ENCODE results near the gene KRT6B.
"Not testable (repeated sequence)": the region's sequence is repeated elsewhere in the genome, so short reads cannot be mapped to it uniquely, and the experiment has no call there.

The KRT6B gene

DNA sequence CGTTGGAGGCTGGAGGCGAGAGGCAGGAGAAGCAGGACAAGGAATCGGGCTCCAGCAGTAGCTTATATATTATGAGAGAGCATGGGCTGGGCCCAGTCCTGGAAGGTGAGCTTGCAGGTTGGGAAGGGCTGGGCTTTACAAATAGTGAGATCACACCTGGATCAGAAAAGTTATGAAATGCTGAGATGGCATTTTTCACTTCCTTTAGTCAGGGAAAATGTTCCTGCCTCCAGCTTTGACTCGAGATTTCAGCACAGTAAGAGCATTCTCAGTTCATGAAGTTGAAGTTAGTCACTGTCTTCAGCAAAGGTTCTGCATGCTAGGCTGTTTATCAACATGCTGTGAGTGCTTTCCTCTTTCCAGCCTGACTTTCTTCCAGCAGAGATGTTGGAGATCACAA is 21.8 kb upstream of the KRT6B start, which contains the start of gene KRT6C:
KRT6C (minus strand) TSS at position 38 of the 400 bp plus-strand sequence. CDS start 68 bp downstream, outside the sequence.
- no peak for DNase-seq (ENCODE audit: low read depth in 4 of 4, low spot score in 1 of 4)

DNA sequence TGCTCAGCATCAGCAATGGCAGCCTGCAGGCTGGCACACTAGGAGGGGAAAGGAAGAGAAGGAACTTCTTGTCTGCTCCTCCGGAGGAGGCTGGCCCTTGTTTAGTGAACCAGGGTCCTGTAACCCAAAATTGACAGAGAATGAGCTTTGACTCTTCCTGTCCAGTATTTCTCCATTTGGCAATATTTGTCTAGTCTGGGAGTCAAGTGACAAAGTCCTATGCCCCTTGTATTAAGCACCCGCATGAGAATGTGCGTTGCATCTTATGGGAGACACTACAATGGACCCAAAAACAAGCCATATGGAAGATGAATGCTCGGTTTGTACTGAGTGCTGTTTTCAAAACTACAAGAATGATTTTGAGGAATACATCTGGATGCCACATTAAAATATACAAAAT is 17.9 kb upstream of the KRT6B start:
- DNase-seq (ENCODE audit: low read depth in 4 of 4, low spot score in 1 of 4) = no peak

DNA sequence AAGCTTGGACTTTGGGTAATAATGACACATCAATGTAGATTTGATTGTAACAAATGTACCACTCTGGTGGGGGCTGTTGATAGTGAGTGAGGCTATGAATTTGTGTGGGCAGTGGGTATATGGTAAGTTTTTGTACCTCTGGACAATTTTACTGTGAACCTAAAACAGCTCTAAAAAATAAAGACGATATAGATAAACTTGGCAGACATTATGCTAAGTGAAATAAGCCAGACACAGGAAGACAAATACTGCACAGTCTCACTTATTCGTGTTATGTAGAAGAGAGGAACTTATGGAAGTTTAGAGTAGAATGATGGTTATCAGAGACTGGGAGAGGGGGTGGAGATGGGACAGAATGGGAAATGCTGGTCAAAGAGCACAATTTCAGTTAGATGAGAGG is 13.0 kb upstream of the KRT6B start:
- no peak for DNase-seq (ENCODE audit: low read depth in 4 of 4, low spot score in 1 of 4)

DNA sequence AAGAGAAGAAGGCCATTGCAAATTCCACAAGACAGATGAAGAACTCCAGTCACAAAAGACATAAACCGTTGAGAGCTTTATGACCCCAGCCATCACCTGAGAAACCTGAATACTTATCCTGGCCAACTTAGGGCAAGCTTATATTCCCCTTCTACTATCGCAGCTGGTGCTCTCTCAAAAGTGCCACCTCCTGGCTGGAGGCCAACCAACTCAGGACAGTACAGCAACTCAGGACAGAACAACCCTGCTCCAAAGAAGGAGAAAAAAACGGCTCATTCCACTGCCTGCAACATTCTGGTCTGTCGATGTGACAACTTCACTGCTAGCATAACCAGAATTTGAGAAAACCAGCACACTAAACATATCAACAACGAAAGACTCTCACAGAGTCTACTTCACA is 9.7 kb upstream of the KRT6B start:
- no peak for DNase-seq (ENCODE audit: low read depth in 4 of 4, low spot score in 1 of 4)

DNA sequence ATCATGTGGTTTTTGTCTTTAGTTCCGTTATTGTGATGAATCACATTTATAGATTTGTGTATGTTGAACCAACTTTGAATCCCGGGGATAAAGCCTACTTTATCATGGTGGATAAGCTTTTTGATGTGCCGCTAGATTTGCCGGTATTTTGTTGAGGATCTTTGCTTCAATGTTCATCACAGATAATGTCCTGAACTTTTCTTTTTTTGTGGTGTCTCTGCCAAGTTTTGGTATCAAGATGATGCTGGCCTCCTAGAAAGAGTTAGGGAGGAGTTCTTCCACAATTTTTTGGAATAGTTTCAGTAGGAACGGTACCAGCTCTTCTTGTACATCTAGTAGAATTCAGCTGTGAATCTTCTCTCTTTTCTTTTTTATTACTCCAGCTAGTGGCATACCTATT is 6.9 kb upstream of the KRT6B start:
- DNase-seq (ENCODE audit: low read depth in 4 of 4, low spot score in 1 of 4) = no peak

DNA sequence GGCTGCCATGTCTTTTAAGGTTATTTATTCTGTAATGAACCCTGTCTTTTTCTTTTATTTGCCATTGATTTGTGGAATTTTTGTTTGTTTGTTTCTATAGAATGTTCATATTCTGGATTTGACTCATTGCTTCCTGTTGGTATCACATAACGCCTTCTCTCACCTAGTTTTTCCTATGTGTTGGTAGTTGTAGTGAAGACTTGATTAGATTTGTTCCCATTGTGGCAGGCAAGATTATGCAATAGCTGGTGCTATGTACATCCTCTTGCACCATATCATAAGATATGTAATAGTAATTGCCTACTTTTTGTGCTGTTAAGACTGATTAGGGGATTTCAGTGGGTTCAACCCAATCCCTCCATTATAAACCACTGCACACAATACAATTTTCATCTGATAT is 3.9 kb upstream of the KRT6B start:
- no peak for DNase-seq (ENCODE audit: low read depth in 4 of 4, low spot score in 1 of 4)

DNA sequence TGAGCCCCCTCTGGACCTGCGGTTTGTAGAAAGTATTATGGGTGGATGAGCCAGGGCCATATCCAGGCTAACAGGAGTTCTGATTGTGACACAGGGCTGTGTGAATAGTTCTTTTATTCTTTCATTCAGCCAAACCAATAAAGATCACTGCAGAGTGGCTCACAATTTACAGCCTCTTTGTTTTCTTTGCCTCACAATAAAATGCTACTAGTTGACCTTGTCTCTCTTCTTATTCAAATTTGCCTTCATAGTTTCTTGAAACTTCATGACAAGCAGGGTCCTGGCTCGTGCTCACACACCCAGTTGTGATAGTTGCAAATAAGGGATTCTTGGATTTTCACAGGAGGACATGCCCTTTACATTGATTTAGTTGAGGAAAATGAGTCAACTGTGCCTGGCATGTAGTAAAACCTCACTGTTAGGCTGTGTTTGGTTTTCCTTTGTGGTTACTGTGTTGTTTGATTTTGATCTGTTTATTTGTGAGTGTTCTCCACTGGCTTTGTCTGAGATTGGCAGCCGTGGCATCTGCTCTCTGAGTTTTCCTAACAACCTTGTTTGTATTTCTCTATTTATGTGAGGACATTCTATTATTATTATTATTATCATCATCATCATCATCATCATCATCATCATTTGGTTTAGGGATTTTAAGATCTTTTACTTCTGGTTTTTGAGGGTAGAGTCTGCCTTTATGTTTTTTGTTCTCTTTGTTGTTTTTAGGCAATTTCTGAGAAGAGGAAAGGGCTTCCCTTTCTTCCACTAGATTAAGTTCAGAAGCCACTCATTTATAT is 2.7 kb upstream of the KRT6B start:
- no peak for DNase-seq (ENCODE audit: low read depth in 4 of 4, low spot score in 1 of 4)

DNA sequence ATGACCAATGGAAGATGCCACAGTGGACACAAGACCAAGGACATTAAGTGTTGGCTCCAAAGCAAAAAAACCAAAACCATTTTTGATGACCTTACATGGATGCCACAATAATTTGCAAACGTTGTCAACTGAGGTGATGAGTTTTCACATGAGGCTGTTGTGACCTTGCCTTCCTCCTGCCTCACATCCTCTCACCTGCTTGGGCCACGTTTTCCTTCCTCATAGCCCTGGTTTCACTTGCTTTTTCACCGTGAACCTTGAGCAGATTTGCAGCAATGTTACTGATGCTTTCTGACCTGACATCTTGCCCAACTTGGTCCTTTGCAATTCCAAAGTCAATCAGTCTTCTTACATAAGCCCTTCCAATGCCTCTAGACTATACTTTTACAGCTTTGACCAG is 3.7 kb downstream of the KRT6B start:
- no peak for DNase-seq (ENCODE audit: low read depth in 4 of 4, low spot score in 1 of 4)

DNA sequence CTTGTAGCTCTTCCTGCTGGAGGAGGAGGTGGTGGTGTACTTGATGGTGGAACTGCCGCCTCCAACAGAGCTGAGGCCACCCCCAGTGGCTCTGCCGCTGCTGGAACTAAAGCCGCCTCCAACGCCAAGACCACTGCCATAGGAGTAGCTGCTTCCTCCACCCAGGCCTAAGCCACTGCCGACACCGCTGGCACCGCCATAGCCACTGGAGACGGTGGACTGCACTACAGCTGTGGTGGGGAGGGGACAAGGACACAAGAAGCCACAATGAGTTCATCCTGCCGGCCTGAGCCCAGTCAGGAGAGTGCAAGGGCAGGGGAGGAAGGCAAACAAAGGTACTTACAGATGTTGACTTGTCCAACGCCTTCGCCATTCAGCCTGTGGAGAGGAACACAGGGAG is 4.8 kb downstream of the KRT6B start:
- DNase-seq (ENCODE audit: low read depth in 4 of 4, low spot score in 1 of 4) = not testable (repeated sequence)

DNA sequence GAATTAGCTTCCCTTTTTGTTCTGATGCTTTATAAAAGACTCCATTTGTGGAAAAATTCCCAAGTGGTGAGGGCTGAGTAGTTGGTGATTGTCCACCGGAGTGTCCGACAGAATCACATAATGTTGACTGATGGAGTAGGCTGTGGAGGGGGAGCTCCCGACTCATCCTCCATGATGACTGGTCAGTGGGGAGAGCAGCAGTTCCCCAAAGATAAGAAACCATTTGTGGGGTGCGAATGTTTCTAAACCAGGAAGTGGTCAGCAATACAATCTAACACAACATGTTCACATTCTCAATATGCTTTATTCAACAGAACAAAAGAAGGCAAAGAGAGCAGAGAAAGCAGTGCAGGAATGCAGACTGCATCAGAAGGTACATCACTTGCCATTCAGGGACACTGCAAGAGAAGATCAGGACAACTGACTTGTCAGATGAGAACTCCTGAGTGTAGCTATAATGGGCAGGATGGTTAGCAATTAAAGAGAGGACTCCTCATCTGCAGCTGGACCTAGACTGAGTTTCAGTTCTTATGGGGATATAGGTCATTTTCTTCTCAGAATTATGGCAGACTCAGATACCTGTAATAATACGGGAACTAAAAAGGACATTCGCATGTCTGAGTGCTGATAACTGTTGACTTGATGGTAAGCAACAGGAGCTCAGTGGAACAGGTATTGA is 5.4 kb downstream of the KRT6B start:
- DNase-seq (ENCODE audit: low read depth in 4 of 4, low spot score in 1 of 4) = no peak

DNA sequence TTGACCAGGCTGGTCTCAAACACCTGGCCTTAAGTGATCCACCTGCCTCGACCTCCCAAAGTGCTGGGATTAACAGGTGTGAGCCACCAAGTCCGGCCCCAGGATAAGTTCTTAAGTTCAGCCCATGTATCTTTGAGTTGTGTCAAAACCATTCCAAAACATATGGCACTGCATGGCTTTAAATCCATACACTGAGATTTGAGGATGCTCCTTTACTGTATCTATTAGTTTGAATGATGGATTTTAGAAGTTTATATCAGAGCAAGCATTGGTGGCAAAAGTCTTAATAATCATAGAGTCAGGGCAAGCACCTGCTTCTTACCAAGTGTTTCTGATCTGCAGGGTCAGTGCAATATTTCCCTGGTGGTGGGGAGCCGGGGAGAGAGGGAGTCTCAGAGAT is 6.1 kb downstream of the KRT6B start:
- DNase-seq (ENCODE audit: low read depth in 4 of 4, low spot score in 1 of 4) = no peak

DNA sequence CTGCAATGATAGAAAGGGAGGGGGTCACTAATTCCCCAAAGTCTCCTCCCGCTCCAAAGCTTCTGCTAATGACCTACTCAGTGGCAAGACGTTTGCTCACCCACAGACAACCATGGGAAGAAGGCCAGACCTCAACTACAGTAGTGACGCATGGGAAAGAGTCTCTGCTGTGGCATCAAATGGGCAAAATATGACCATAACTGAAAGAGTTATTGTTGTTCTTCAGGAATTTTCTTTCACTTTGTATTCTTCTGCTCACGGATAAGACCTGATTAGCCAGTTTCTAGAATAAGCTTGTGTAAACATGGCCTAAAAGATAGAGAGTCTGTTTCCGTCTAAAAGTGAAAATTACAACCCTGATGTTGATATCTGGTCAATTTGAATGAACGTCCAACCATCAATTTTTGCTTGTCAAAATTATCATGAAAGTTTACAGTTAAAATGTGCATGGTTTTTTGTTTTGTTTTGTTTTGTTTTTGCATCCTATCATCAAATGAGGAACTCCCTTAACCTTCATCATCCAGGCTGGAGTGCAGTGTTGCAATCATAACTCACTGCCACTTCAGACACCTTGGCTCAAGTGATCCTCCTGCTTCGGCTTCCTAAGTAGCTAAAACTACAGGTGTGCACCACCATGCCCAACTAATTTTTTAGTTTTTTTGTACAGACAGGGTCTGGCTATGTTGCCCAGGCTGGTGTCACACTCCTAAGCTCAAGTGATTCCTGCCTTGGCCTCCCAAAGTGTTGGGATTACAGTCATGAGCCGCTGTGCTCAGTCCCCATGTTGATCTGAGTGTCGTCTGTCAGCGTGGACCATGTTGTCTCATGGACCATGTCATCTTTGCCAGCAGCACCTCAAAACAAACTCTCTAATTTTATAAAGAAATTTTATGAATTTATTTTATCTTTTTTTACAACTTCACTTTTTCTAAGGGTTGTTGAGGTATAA is 7.0 kb downstream of the KRT6B start:
- no peak for DNase-seq (ENCODE audit: low read depth in 4 of 4, low spot score in 1 of 4)

DNA sequence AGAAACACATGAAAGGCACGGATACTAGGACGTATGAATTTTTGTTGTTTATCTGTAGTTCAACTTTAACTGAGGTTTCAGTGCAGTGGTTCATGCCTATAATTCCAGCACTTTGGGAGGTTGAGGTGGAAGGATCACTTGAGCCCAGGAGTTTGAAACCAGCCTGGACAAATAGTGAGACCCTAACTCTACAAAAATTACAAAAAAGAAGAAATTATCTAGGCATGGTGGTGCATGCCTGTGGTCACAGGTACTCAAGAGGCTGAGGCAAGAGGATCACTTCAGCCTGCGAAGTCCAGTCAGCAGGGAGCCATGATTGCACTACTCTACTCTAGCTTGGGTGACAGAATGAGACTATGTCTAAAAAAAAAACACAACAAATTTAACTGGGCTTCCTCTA is 8.0 kb downstream of the KRT6B start:
- no peak for DNase-seq (ENCODE audit: low read depth in 4 of 4, low spot score in 1 of 4)

DNA sequence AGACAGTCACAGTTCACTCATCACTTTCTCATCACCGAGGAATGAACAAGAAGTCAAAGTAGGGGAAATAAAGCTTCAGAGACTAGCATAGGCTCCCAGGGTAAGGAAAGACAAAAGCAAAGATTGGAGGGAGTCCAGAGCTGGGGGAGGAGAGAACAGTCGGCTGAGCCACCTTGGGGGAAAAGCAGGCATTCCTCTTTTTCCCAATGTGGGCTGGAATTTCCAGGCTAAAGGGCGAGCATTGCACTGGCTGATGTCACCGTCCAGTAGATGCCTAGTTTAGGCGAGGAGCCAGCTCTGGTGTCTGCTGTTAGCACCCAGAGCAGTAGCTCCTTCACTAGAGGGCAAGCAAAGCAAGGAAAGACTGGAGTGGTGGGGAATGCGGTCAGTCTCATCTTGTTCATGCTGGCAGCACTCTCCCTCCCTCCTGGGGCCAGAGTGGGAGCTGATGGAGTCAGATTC is 9.3 kb downstream of the KRT6B start:
- DNase-seq (ENCODE audit: low read depth in 4 of 4, low spot score in 1 of 4) = no peak

DNA sequence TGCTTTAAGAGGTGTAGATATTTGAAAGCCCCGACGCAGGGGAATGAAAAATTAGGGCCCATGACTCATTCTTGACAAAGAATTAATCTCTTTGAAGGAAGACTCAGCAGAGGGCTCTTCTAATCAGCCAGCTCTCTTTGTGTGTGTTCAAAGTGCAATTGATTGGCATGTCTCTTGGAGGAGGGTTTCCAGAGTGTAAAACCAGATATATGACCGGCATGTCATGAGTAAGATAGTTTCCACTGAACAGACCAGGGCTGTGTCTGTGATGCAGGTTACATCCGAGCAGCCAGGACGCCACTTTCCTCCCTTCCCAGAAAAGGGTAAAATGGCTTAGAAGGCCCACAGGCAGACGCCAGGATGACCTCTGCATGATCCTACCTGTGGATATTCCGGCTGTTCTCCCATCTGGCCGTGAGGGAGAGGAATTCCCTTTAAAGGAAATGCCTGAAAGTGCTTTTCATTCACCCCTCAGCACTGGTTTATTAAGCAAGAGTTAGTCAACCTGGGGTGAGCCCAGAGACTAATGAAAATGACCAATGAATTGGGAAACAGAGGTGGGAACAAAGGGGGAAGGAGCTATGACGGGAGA is 10.5 kb downstream of the KRT6B start:
- DNase-seq (ENCODE audit: low read depth in 4 of 4, low spot score in 1 of 4) = no peak

DNA sequence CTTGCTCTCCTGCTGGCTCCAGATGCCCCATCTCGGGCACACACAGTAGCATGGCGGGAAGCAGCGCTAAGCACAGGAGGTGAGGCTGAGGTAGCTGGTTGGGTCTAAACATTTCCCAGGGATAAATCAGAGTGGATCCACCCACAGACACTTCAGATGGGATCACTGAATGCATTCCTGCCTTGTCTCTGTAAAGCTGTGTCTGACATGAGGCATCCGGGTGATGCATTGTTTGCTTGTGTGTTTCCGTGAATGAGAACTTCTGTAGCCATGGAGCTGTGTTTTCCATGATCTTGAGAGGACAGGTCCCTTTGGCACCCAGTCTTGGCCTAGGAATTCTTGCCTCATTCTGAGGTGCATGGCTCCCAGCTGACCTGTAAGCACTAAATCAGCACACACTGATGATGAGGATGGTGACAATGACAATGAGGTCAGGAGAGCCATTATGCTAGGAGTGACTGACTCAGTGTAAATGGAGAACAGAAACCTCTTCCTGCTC is 11.1 kb downstream of the KRT6B start:
- no peak for DNase-seq (ENCODE audit: low read depth in 4 of 4, low spot score in 1 of 4)

DNA sequence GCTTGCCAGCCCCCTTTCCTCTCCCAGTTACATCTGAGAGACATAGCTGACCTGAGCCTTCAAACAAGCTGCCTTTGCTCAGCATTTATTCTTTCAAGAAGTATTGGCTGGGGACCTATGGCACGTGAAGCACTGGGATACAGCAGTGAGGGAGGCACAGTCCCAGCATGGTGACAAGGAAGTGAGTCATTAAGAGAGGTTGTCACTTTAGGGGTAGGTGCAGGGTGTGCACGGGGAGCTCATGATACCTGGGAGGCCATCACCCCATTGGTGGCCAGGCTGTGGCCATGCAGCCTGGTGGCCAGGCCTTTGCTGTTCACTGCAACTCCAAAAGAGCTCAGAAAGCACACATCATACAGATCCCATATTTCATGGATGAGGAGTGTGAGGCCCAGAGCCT is 12.1 kb downstream of the KRT6B start:
- no peak for DNase-seq (ENCODE audit: low read depth in 4 of 4, low spot score in 1 of 4)

DNA sequence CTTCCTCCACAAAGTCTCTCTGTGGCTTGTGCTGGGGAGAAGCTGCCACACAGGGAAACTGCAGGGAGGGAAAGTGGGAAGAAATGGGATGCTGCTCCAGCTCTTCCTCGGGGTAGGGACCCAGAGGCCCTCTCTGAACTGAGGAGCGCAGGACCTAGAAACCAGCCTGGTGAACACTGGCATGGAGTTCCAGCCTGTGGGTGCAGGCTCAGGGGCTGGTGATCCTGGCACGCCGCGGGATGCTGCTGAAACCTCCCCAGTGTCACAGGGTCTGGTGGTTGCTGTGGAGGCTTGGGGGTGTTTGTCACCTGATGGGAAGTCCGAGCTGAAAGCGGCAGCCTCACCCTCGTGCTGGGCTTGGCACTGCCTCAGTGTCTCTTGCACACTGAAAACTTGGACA is 12.5 kb downstream of the KRT6B start:
- no peak for DNase-seq (ENCODE audit: low read depth in 4 of 4, low spot score in 1 of 4)

DNA sequence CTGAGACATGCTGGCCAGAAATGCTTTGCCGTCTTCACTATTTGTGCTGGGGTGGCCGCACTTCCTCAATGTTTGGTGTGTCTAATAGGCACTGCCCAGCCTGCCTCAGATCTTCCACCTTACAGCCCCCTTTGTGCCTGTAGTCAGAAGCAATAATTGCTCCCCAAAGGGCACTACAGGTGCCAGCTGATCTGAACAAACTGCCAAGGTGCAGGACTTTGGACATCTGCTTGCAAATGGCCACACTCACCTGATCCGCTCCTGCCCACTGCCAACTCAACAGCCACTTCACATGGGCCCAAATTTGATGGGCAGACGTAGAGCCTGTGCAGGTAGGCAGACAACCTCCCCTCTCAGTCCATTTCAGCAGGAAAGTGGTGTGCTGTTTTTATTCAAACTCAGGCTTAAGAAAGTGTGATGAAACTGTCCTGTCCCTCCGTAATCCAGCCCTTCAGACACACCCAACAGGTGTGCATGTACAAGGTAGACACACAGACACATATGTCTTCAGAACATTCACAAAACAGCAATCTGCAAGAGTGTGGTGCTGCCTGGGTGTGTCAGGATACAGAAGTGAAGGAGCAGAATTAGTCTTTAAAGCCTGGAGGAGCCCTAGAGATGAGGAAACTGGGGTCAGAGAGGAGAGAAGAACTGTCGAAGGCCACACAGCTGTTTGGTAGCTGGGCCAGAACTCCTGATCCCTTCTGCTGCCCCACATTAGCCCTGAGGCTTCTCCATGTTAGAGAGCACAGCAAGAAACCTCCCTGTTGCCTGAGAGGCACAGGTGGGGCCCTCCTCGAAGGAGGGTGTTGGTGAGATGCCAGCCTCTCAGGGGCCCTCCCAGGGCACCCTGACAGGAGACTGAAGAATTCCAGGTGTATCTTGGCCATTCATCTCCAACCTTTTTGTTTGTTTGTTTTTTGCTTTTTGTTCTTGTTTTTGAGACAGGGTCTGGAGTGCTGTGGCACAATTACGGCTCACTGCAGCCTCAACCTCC is 13.3 kb downstream of the KRT6B start:
- no peak for DNase-seq (ENCODE audit: low read depth in 4 of 4, low spot score in 1 of 4)

DNA sequence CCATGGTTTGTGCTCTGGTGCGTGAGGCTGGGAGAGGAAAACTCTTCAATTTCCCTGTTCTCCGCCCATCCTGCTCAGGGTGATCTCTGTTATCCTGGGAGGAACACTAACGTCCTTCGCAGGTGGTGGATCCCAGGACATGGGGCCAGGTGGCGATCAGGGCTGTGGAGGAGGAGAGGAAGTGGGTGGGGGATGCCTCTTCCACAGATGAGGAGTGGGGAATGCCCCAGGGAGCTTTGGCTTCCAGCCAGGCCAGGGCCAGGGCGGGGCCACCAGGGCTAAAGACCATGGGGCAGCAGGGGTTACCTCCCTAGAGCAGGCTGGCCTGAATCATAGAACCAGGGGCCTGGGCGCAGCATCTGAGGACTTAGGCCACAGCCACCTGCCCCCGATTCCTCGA is 14.4 kb downstream of the KRT6B start:
- DNase-seq (ENCODE audit: low read depth in 4 of 4, low spot score in 1 of 4) = no peak
